ENCODE measurements around the gene MKRN2.
A peak's percentile ranks its signal among the peaks of the same experiment; 100 is the strongest.
"Not testable (repeated sequence)": the region's sequence is repeated elsewhere in the genome, so short reads cannot be mapped to it uniquely, and the experiment has no call there.

Gene MKRN2

GRCh38 chr3:12556690-12557472 is at the start of gene MKRN2:
MKRN2 (plus strand) TSS chr3:12557087; CDS start chr3:12557151, 64 bp downstream.
- peak; percentile 53 for DNase-seq

- DNase-seq = no peak
These were observed 49.2 kb upstream of the MKRN2 start for GRCh38 chr3:12507591-12508281.

- DNase-seq = no peak
These were observed 48.6 kb upstream of the MKRN2 start for GRCh38 chr3:12508291-12508700.

GRCh38 chr3:12509466-12509865 is 47.4 kb upstream of the MKRN2 start:
- no peak for DNase-seq

GRCh38 chr3:12512534-12513118 is 44.3 kb upstream of the MKRN2 start:
- no peak for DNase-seq

GRCh38 chr3:12513694-12514446 is 43.0 kb upstream of the MKRN2 start:
- DNase-seq = no peak

GRCh38 chr3:12515631-12516030 is 41.3 kb upstream of the MKRN2 start:
- no peak for DNase-seq

GRCh38 chr3:12516873-12517272 is 40.0 kb upstream of the MKRN2 start:
- no peak for DNase-seq

- DNase-seq = no peak
These were observed 38.4 kb upstream of the MKRN2 start for GRCh38 chr3:12518261-12519028.

GRCh38 chr3:12521010-12521409 is 35.9 kb upstream of the MKRN2 start:
- DNase-seq = no peak

- DNase-seq = no peak
These were observed 34.2 kb upstream of the MKRN2 start for GRCh38 chr3:12522721-12523120.

GRCh38 chr3:12527757-12528143 is 29.1 kb upstream of the MKRN2 start:
- DNase-seq = no peak

GRCh38 chr3:12532182-12532581 is 24.7 kb upstream of the MKRN2 start:
- no peak for DNase-seq

GRCh38 chr3:12536423-12536822 is 20.5 kb upstream of the MKRN2 start:
- DNase-seq = no peak

GRCh38 chr3:12541625-12542024 is 15.3 kb upstream of the MKRN2 start:
- DNase-seq = peak; percentile 8

- not testable (repeated sequence) for DNase-seq
These were observed 13.4 kb upstream of the MKRN2 start for GRCh38 chr3:12543497-12543896.

GRCh38 chr3:12544652-12545472 is 12.0 kb upstream of the MKRN2 start:
- DNase-seq = no peak

- no peak for DNase-seq
These were observed 11.5 kb upstream of the MKRN2 start, which contains the start of gene MKRN2OS for GRCh38 chr3:12545473-12545791. MKRN2OS (minus strand) TSS chr3:12545499; CDS start chr3:12545464, 35 bp downstream.

- no peak for DNase-seq
These were observed 6.7 kb upstream of the MKRN2 start for GRCh38 chr3:12549971-12550760.

- DNase-seq = peak; percentile 41
These were observed 2.9 kb upstream of the MKRN2 start for GRCh38 chr3:12553921-12554391.

- no peak for DNase-seq
These were observed 585 bp upstream of the MKRN2 start for GRCh38 chr3:12556314-12556689.

All from NCI-H748 treated with DMSO at 0.1 percent for 48 hours (cell line).